OCI-M1 (cell line): Measurements from ENCODE around the gene LMO2.
"Not testable (repeated sequence)": the region's sequence is repeated elsewhere in the genome, so short reads cannot be mapped to it uniquely, and the experiment has no call there.

Source experiments
- DNase-seq: peaks from one replicate; lab custom pipeline; 2025; lab: John Stamatoyannopoulos, UW

Gene LMO2

DNA sequence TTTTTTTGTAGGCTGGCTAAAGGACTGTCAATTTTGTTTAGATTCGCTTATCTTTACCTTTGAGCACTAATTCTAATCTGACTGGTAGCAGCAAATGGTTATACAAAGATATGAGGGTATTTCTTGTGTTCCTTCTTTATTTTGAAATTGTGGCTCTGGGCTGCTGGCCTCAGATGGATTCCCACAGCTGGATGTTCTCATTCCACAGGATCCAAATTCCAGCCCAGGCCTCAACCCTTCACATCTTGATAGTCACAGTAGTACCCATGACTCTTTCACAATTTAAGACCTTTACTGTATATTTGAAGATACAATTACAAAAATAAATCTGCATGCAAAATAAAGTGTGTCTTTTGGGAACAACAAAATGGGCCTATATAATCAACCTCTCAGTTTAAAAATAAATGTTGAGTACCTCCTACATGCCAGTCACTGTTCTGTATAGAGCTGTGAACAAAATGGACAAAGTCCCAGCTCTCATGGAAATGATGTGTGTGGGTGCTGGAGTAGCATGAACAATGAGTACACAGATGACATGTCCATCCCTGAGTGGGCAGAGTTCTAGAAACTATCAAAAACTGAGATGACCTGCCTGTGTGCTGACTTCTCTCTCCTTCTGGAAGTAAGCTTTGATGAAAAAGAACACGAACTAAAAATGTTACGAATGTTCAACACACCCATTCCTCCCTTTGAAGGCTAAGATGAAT lies 65.9 kb downstream of the LMO2 start:
- no peak for DNase-seq

- not testable (repeated sequence) for DNase-seq
These were observed 68.9 kb downstream of the LMO2 start for GRCh38 chr11:33822981-33823380.

DNA sequence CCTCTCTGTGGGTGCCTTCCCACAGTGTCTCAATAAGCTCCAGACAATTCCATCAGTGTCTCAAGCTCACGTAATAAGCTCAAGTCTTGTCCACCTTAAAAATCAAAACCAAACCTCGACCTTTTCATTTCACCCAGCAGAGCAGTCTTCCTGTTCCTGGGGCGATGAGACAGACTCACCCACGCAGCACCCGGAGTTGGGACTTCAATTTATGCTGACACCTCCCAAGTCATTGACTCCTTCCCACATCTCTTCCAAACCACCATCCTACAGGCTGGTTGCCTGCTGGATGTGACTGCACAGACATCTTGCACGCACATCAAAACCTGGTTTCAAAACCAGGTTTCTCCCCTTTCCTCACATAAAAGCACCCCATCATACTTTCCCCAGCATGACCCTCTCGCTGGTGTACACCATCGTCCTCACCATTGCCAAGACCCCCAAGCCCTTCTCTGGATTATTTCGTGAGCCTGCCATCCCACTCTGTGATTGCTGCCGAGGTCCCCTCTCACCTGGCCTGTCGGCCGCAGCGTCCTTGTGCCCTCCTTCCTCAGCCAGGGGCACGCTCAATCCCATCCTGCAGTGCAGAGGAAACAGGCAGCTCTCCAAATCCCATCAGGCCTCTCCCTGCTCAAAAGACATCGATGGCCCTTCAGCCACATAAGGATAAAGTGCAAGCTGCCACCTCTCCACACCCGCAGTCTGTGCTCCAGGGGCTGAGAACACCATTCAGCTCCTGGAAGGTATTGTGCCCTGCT lies 72.4 kb downstream of the LMO2 start:
- DNase-seq = no peak
